GM12874 (cell line): ENCODE data around the gene ROR1.

ENCODE experiments used
- CTCF ChIP-seq: IDR thresholded peaks from 2 replicates; pipeline ENCODE4 v1.5.1; 2011; ENCODE audit warnings: low read depth, mild to moderate bottlenecking, control low read depth, low read length, moderate library complexity; ENCODE audit not compliant: insufficient read depth

Gene ROR1

DNA sequence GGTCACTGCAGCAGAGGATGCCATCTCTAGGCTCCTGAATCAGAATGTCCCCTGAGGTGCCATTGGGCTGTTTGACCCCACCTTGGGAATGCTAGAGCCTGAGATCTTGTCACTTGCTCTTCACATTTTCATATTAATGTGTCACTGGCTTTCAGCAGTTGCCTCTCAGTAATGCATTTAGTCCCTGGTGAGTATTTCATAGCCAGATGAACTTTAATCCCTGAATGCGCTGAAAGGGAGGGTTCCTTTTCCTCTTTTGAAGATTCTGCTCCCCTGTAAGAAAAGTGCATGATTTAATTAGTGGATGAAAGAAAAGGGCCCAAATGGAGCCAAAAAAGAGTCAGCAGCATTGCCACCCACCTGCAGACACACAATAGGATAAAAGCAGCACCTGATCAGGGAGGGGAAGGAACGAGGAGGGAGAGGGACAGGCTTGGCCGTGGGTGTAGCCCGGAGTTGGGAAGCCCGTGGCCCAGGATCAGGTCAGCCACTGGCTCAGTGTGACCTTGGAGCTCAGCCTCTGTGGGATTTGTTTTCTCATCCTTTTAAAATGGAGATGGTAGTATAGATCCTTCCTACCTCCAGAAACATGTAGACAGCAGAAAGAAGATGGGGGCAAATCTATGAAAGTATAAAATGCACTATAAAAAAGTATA lies 31.1 kb downstream of the ROR1 start:
- TF ChIP-seq CTCF: no peak

GRCh38 chr1:63807046-63807445 lies 33.2 kb downstream of the ROR1 start:
- no peak for TF ChIP-seq CTCF

DNA sequence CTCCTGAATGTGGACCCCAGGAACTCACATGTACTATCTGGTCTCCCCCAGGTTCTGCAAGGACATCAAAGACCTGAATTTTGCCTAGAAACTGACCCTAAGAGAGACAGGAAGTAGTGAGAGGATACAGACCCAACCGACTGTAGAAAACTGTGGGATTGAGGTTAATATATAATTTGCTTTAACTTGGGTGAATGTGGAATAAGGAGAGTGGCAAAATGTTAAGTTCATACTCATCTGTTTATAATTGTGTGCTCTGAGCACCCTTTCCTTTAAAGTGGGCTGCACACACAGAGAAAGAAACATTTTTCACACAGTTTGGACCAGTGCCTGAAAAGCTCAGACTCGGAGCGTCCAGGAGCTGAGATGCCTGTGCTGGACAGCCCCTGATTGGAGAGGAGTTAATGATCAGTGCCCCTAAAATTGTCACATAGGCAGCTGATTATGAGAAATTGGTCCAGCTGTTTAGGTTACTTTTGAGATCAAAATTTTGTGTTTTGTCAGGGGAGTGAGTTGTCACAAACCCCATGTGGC lies 37.2 kb downstream of the ROR1 start:
- TF ChIP-seq CTCF: no peak

DNA sequence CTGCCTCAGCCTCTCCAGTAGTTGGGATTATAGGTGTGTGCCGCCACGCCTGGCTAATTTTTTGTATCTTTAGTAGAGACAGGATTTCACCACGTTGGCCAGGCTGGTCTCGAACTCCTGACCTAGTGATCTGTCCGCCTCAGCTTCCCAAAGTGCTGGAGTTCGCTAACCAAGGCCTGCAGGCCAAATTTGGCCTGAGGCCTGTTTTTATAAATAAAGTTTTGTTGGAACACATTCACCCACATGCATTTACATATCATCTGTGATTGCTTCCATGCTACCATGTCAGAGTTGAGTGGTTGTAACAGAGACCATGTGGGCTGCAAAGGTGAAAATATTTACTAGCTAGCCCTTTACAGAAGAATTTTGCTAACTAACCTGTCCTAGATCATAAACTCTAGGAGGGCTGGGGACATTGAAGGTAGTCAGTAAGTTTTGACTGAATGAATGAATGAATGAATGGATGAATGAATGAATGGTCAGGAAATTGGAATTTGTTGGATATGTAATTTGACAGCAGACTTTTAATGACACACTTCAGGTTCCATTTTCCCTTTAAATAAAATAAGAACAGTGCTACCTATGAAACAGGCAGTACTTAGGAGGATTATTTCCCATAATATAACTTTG lies 38.4 kb downstream of the ROR1 start:
- TF ChIP-seq CTCF: no peak

GRCh38 chr1:63813829-63814277 lies 40.0 kb downstream of the ROR1 start:
- TF ChIP-seq CTCF: no peak

- TF ChIP-seq CTCF: no peak
Measured at GRCh38 chr1:63817152-63817667, 43.4 kb downstream of the ROR1 start.

DNA sequence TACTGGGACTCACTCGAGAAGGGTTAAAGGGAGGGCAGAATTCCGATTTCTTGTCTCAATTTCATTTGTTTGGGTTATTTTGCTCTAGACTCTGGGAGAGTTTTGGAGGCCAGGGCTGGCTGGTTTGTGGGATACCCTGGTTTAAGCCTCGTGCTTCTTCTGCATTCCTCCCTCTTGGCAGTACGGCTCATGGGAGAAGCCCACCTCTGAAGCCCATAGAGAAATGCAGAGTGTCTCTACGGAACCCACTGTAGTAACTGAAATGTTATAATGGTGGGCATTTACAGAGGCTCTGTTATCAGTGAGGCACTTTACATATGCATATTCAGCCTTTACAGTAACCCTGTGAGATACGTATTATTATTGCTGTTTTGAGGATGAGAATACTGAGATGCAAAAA lies 43.9 kb downstream of the ROR1 start:
- TF ChIP-seq CTCF: no peak
